ENCODE measurements around the gene RNF213.
"Not testable (repeated sequence)": the region's sequence is repeated elsewhere in the genome, so short reads cannot be mapped to it uniquely, and the experiment has no call there.

The RNF213 gene

DNA sequence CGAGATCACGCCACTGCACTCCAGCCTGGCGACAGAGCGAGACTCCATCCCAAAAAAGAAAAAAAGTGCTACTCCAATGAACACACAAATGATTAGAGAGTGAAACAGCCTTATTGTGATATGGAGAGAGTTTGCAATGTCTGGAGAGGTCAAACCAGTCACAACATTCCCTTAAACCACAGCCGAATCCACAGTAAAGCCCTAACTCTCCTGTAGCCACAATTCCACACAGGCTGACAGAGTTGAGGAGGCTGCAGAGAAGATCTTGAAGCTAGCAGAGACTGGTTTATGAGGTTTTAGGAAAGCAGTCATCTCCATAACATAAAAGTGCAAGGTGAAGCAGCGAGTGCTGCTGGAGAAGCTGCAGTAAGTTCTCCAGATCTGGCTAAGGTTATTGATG is 6.7 kb downstream of the RNF213 start:
- no peak for DNase-seq (ENCODE audit: low read depth in 1 of 2, low spot score in 1 of 2)

DNA sequence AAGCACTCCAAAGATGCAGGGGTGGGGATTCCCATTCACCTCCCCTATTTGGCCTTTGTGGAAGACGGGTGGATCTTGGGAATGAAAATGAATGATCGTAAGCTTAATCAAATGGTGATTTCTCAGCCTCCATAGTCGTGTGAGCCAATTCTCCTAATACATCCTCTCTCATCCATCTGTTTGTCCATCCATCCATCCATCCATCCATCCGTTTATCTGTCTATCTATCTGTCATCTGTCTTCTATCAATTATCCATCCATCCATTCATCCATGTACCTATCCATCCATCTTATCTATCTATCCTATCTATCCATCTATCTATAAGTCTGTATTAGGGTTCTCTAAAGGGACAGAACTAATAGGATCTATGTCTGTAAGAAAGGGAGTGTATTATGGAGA is 7.8 kb downstream of the RNF213 start:
- DNase-seq (ENCODE audit: low read depth in 1 of 2, low spot score in 1 of 2): no peak

DNA sequence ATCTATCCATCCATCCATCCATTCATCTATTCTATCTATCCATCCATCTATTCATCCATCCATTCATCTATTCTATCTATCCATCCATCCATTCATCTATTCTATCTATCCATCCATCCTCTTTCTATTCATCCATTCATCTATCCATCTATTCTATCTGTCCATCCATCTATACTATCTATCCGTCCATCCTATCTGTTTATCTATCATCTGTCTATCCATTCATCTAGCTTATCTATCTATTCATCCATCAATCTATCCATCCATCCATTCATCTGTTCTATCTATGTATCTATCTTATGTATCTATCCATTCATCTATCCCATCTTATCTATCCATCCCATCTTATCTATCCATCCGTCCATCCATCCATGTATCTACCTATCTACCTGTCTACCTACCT is 8.8 kb downstream of the RNF213 start:
- DNase-seq (ENCODE audit: low read depth in 1 of 2, low spot score in 1 of 2): no peak

- no peak for DNase-seq (ENCODE audit: low read depth in 1 of 2, low spot score in 1 of 2)
These were observed 9.5 kb downstream of the RNF213 start for GRCh38 chr17:80270104-80270503.

- peak in 1 of 2 donors; percentile 54 for DNase-seq (ENCODE audit: low read depth in 1 of 2, low spot score in 1 of 2)
These were observed 10.2 kb downstream of the RNF213 start for GRCh38 chr17:80270836-80271235.

GRCh38 chr17:80272366-80272765 is 11.7 kb downstream of the RNF213 start:
- DNase-seq (ENCODE audit: low read depth in 1 of 2, low spot score in 1 of 2): no peak

DNA sequence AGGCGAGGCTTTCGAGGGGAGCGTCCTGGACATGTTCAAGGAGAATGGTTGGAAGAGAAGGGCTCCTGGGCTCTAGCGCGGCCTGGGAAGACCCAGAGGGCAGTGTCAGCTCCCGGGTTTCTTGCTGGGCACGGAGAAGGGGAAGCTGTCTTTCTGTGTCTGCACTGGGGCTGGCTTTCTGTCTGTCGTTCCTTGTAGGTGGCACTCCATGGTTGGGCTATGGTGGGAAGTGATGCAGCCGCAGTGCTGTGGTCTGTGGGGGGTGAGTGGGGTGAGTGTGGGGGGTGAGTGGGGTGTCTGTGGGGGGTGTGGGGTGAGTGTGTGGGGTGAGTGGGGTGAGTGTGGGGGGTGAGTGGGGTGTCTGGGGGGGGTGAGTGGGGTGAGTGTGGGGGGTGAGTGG is 13.7 kb downstream of the RNF213 start:
- DNase-seq (ENCODE audit: low read depth in 1 of 2, low spot score in 1 of 2): no peak

GRCh38 chr17:80274871-80275449 is 14.3 kb downstream of the RNF213 start:
- DNase-seq (ENCODE audit: low read depth in 1 of 2, low spot score in 1 of 2): no peak

- DNase-seq (ENCODE audit: low read depth in 1 of 2, low spot score in 1 of 2): not testable (repeated sequence)
These were observed 15.2 kb downstream of the RNF213 start for GRCh38 chr17:80275857-80276256.

DNA sequence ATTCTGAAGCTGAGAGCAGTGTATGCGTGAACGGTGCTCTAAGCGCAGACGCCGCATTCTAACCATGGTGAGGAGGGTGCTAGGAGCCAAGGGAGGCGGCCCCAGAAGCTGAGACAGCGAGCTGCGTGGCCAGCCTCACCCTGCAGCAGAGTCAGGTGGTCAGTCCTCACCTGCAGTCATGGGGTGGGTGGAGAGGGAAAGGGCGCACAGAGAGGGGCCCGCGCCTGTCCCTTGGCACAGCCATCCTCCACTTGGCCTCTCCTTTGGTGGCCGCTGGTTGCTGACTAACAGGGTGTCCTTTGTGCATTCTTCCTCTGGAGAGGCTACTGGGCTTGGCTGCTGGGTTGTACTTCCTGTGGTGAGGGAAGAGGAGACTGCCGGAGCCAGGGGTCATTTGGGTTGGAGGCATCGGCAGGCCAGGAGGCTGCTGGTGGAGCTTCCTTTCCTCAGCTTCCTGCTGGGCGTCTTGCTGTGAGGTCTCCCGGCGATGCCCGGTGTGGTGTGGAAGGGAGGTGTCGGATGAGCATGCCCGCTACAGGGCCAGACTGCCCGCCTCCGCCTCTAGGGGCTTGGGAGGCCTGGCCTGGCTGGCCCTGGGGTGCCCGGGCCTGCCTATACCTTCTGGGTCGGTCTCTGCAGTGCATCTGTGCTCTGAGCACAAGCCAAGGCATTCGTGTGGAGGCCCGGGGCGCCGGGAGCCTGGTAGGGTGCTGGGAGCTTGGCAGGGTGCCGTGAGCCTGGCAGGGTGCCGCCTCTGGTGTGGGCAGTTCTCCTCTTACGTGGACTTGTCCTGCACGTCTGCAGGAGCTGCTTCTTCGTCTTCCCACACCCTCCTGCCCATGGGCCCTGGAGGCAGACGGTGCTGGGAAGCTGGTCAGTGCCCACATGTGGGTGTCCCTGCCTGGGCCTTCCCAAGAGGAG is 17.4 kb downstream of the RNF213 start:
- no peak for DNase-seq (ENCODE audit: low read depth in 1 of 2, low spot score in 1 of 2)

DNA sequence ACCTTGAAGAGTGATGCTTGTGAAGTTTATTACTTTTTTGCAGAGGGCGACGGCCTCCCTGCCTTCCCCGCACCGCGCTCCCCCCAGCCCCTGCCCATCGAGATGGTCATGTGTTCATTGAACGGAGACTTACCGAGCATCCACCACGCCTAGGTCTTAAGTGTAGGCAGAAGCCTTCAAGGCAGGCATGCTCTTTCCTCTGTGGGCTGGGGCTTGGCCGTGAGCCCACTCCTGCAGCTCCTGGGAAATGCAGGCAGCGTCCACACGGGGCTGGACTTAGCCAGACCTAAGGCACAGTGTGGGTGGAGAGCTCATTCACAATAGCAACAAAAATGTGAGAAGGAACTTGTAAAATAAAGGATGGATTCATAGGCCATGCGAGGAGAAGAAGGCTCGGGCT is 19.2 kb downstream of the RNF213 start:
- DNase-seq (ENCODE audit: low read depth in 1 of 2, low spot score in 1 of 2): no peak

DNA sequence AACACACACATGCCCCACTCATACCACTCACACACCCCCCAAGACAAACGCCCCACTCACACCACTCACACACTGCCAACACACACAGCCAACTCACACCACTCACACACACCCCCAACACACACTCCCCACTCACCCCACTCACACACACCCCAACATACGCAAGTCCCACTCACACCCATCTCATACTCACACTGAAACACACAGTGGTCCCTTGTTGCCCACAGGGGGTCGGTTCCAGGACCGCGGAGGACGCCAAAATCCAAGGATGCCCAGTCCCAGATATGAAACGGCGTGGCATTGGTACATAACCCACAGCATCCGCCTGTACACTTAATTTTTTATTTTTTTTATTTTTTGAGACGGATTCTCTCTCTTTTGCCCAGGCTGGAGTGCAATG is 20.9 kb downstream of the RNF213 start:
- DNase-seq (ENCODE audit: low read depth in 1 of 2, low spot score in 1 of 2): no peak

DNA sequence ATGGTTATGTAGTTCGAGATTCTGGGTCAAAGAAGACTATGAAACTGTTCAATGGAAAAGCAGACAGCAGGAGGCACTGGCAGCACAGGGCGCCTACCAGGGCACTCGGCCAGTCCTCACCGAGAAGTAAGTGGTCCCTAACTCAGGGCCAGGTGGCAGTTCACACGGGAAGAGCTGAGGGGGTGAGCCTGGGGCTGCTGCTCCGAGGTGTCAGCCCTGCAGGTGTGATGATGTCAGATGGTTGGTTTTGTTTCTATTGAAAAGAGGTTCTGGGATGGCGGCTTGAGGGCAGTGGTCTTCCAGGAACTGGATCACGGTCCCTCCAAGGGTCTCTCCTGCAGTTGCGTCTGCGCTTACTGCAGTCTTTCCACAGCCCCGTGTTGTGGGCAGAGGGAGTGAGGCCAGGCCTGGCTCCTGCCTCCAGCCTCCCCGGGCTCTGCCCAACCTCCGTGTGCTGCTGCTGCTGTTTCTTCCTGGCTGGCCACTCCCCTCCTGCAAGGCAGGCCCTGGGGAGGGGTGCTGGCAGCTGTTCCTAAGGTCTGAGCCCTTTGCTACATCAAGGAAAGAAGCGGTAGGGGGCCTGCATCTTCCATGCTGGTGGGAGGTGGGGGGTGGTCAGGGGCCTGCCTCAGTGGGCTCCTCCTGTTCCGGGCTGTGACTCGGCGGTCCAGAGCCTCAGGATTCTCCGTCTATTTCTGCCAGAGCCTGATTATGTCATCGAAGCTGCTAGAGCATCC is 22.6 kb downstream of the RNF213 start:
- DNase-seq (ENCODE audit: low read depth in 1 of 2, low spot score in 1 of 2): no peak

- DNase-seq (ENCODE audit: low read depth in 1 of 2, low spot score in 1 of 2): no peak
These were observed 24.0 kb downstream of the RNF213 start for GRCh38 chr17:80284631-80285030.

GRCh38 chr17:80285237-80285920 is 24.7 kb downstream of the RNF213 start:
- no peak for DNase-seq (ENCODE audit: low read depth in 1 of 2, low spot score in 1 of 2)

- DNase-seq (ENCODE audit: low read depth in 1 of 2, low spot score in 1 of 2): no peak
These were observed 25.9 kb downstream of the RNF213 start for GRCh38 chr17:80286638-80286960.

GRCh38 chr17:80287038-80287437 is 26.4 kb downstream of the RNF213 start:
- DNase-seq (ENCODE audit: low read depth in 1 of 2, low spot score in 1 of 2): no peak

- DNase-seq (ENCODE audit: low read depth in 1 of 2, low spot score in 1 of 2): no peak
These were observed 27.3 kb downstream of the RNF213 start for GRCh38 chr17:80287806-80288567.

DNA sequence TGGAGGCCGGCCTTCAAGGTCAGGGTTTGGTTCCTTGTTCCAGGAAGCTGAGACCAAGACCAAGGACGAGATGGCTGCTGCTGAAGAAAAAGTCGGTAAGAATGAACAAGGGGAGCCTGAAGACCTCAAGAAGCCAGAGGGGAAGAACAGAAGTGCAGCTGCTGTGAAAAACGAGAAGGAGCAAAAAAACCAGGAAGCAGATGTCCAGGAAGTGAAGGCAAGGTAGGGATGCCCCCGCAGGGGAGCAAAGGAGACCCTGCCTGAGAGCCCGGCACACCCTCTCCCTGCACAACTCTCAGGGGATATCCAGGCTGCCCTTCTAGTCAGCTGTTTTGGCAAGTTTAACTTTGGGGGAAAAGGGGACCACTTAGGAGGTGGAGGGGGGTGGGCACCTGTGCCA is 29.0 kb downstream of the RNF213 start:
- DNase-seq (ENCODE audit: low read depth in 1 of 2, low spot score in 1 of 2): no peak

GRCh38 chr17:80290156-80290555 is 29.5 kb downstream of the RNF213 start:
- no peak for DNase-seq (ENCODE audit: low read depth in 1 of 2, low spot score in 1 of 2)

- DNase-seq (ENCODE audit: low read depth in 1 of 2, low spot score in 1 of 2): no peak
These were observed 30.6 kb downstream of the RNF213 start for GRCh38 chr17:80291260-80291659.
